ACC112 (cell line): ENCODE measurements around the gene CRTC1.
"Not testable (repeated sequence)": the region's sequence is repeated elsewhere in the genome, so short reads cannot be mapped to it uniquely, and the experiment has no call there.

ENCODE experiments used
- H2AFZ ChIP-seq: fragments of 200-600 bp; sonication (generic); one replicate; pipeline ENCODE4 v1.6.0; 2017; ENCODE audit warnings: antibody characterized with exemption, low read length; ENCODE audit not compliant: unreplicated experiment
- H3K27ac ChIP-seq: fragments of 200-600 bp; sonication (generic); 2 replicates; pipeline ENCODE4 v1.5.1; 2014; ENCODE audit warnings: low read depth, mild to moderate bottlenecking, antibody characterized with exemption, low read length, moderate library complexity
- H3K27me3 ChIP-seq: fragments of 200-600 bp; sonication (generic); 2 replicates; pipeline ENCODE4 v1.6.1; 2014; ENCODE audit warnings: mild to moderate bottlenecking, antibody characterized with exemption, low read length, moderate library complexity, mixed read lengths; ENCODE audit not compliant: insufficient read depth
- H3K36me3 ChIP-seq: fragments of 200-600 bp; sonication (generic); 2 replicates; pipeline ENCODE4 v1.6.1; 2016; ENCODE audit warnings: mild to moderate bottlenecking, antibody characterized with exemption, low read length, moderate library complexity, mixed read lengths; ENCODE audit not compliant: insufficient read depth
- H3K4me1 ChIP-seq: fragments of 200-600 bp; sonication (generic); one replicate; pipeline ENCODE4 v1.6.1; 2016; ENCODE audit warnings: low read length, mixed read lengths; ENCODE audit not compliant: insufficient read depth, unreplicated experiment, control insufficient read depth
- H3K4me3 ChIP-seq: fragments of 200-600 bp; sonication (generic); 2 replicates; pipeline ENCODE4 v1.5.1; 2014; ENCODE audit warnings: mild to moderate bottlenecking, low read depth, low read length
- H3K79me2 ChIP-seq: fragments of 200-600 bp; sonication (generic); one replicate; pipeline ENCODE4 v1.6.0; 2016; ENCODE audit warnings: low read length; ENCODE audit not compliant: control insufficient read depth, unreplicated experiment, insufficient read depth

The CRTC1 gene

GRCh38 chr19:18717601-18718000 is 34.1 kb downstream of the CRTC1 start:
- Histone ChIP-seq H3K36me3 (no peaks in the 10 kb centered on the region), H3K4me1 (no peaks in the 10 kb centered on the region), H3K27ac (no peak overlapping the region), H2AFZ (no peak overlapping the region), H3K4me3 (no peak overlapping the region), H3K79me2 (no peaks in the 10 kb centered on the region), H3K27me3 (no peaks in the 10 kb centered on the region)

GRCh38 chr19:18718015-18718526 is 34.6 kb downstream of the CRTC1 start:
- Histone ChIP-seq H3K27me3 (no peaks in the 10 kb centered on the region), H2AFZ (no peak overlapping the region), H3K4me1 (no peaks in the 10 kb centered on the region), H3K27ac (no peak overlapping the region), H3K36me3 (no peaks in the 10 kb centered on the region), H3K4me3 (no peak overlapping the region), H3K79me2 (no peaks in the 10 kb centered on the region)

DNA sequence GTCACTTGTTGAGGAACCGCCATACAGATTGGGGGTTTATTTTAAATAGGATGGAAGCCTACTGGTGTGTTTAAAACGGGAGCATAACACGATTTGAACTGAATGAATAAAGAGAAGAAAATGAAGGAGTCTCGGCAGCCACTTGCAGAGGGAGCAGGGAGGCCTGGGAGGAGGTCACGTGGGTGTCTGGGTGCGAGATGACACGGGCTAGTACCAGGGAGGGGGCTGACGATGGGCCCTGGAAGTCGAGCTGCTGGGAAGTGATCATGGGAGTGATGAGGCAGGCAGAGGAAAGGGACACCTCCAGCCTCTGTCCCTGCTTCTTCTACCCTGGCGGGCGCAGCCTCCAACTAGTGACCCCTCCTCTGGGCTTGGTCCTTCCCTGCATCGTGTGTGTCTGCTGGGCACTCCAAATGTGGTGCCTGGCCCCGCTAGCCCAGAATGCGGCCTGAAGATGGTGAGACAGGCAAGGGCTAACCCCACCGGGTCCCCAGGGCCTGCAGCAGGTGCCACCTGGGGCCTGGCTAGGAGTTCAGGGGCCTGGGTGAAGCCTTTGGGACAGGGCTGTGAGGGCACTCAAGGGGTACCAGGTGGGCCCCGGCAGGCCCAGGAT is 35.5 kb downstream of the CRTC1 start:
- H3K4me1 ChIP-seq, result no peaks in the 10 kb centered on the region
- no peaks in the 10 kb centered on the region for H3K79me2 ChIP-seq
- no peaks in the 10 kb centered on the region for H3K36me3 ChIP-seq
- H3K27ac ChIP-seq, result no peak overlapping the region
- no peak overlapping the region for H3K4me3 ChIP-seq
- no peaks in the 10 kb centered on the region for H3K27me3 ChIP-seq
- no peak overlapping the region for H2AFZ ChIP-seq

GRCh38 chr19:18719541-18719940 is 36.1 kb downstream of the CRTC1 start:
- no peak overlapping the region for H3K4me3 ChIP-seq
- H3K4me1 ChIP-seq, result no peaks in the 10 kb centered on the region
- no peaks in the 10 kb centered on the region for H3K79me2 ChIP-seq
- H3K27ac ChIP-seq, result no peak overlapping the region
- no peaks in the 10 kb centered on the region for H3K27me3 ChIP-seq
- H3K36me3 ChIP-seq, result no peaks in the 10 kb centered on the region
- no peak overlapping the region for H2AFZ ChIP-seq

- Histone ChIP-seq H3K27ac (no peak overlapping the region), H3K27me3 (no peaks in the 10 kb centered on the region), H3K4me1 (no peaks in the 10 kb centered on the region), H3K79me2 (no peaks in the 10 kb centered on the region), H2AFZ (no peak overlapping the region), H3K36me3 (no peaks in the 10 kb centered on the region), H3K4me3 (no peak overlapping the region)
Measured at GRCh38 chr19:18723871-18724377, 40.4 kb downstream of the CRTC1 start.

DNA sequence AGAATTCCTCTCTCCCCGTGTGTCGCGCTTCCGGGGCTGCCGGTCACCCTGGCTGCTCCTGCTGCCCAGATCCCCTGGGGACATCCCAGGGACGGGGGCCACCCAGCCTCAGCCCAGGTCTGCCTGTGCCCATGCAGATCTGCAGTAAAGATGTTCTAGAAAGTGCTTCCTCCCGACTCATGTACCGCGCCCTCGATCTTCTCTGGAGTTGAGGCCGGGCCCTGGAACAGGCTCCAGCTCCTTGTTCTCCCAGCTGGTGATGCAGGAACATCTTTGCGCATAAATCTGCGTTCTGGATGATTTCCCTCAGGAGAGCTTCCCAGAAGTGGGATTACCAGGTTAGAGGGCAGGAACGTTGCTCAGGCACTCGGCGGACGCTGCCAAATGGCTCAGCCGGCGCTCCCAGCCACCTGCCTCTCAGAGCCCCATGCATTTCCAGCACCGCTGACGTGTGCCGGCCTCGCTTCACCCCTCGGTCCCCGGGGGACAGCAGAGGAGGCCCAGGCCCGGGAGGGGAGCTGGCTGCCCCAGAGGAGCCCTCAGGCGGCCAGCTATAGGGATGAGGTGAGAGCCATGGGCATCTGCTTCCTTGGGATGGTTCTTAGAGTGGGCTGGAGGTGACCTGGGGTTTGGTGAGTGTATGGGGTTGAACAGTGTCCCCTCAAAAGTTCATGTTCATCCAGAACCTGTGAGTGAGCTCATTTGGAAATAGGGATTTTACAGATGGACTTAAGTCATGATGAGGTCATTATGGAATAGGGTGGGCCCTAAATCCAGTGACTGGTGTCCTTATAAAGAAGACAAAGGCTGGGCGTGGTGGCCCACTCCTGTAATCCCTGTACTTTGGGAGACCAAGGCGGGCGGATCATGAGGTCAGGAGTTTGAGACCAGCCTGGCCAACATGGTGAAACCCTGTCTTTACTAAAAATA is 42.6 kb downstream of the CRTC1 start:
- H3K27ac ChIP-seq, result no peak overlapping the region
- no peaks in the 10 kb centered on the region for H3K4me1 ChIP-seq
- H2AFZ ChIP-seq, result no peak overlapping the region
- no peak overlapping the region for H3K4me3 ChIP-seq
- H3K79me2 ChIP-seq, result no peaks in the 10 kb centered on the region
- H3K27me3 ChIP-seq, result no peaks in the 10 kb centered on the region
- no peaks in the 10 kb centered on the region for H3K36me3 ChIP-seq

GRCh38 chr19:18726846-18727245 is 43.4 kb downstream of the CRTC1 start:
- Histone ChIP-seq H3K4me1 (no peaks in the 10 kb centered on the region), H2AFZ (no peak overlapping the region), H3K36me3 (no peaks in the 10 kb centered on the region), H3K27ac (no peak overlapping the region), H3K4me3 (no peak overlapping the region), H3K27me3 (no peaks in the 10 kb centered on the region), H3K79me2 (no peaks in the 10 kb centered on the region)

DNA sequence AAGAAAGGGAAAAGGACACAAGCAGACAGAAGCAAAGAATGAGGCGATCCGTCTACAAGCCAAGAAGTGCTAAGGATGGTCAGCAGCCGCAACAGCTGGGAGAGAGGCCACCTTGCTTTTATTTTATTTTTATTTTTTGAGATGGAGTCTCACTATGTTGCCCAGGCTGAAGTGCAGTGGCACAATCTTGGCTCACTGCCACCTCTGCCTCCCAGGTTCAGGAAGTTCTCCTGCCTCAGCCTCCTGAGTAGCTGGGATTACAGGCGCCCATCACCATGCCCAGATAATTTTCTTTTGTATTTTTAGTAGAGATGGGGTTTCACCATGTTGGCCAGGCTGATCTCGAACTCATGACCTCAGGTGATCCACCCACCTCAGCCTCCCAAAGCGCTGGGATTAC is 44.1 kb downstream of the CRTC1 start:
- H3K4me3 ChIP-seq, H3K79me2 ChIP-seq, H3K36me3 ChIP-seq, H3K4me1 ChIP-seq, H2AFZ ChIP-seq, H3K27me3 ChIP-seq, H3K27ac ChIP-seq: not testable (repeated sequence)

GRCh38 chr19:18729933-18730530 is 46.6 kb downstream of the CRTC1 start:
- no peaks in the 10 kb centered on the region for H3K79me2 ChIP-seq
- no peak overlapping the region for H2AFZ ChIP-seq
- no peaks in the 10 kb centered on the region for H3K36me3 ChIP-seq
- no peaks in the 10 kb centered on the region for H3K27me3 ChIP-seq
- no peak overlapping the region for H3K4me3 ChIP-seq
- H3K4me1 ChIP-seq, result no peaks in the 10 kb centered on the region
- H3K27ac ChIP-seq, result no peak overlapping the region

- H3K79me2 ChIP-seq, result no peaks in the 10 kb centered on the region
- H3K36me3 ChIP-seq, result no peaks in the 10 kb centered on the region
- no peaks in the 10 kb centered on the region for H3K27me3 ChIP-seq
- H2AFZ ChIP-seq, result no peak overlapping the region
- H3K27ac ChIP-seq, result no peak overlapping the region
- H3K4me1 ChIP-seq, result no peaks in the 10 kb centered on the region
- H3K4me3 ChIP-seq, result no peak overlapping the region
Measured at GRCh38 chr19:18730885-18731513, 47.5 kb downstream of the CRTC1 start.
